Keratinocyte (primary cell): ENCODE measurements around the gene PI4KA. TPM values are rescaled to one million over a fixed set of nuclear protein-coding genes. Genes with fewer than 3 reads are reported as not detected.
"Not testable (repeated sequence)": the region's sequence is repeated elsewhere in the genome, so short reads cannot be mapped to it uniquely, and the experiment has no call there.

Source experiments
- DNase-seq: peaks from one replicate; pipeline ENCODE4 v3.0.0-alpha.2; 2011; ENCODE audit warnings: low read depth, missing footprints, low spot score
- FAIRE-seq: peaks from 2 replicates; lab custom pipeline; 2011; peaks lifted over from hg19 to GRCh38; lab: Jason Lieb, UNC
- H2AFZ ChIP-seq: 2 replicates; pipeline ENCODE4 v1.6.0; 2012; ENCODE audit warnings: low read length, control low read depth, inconsistent platforms; ENCODE audit not compliant: control insufficient read depth
- H3K27ac ChIP-seq: 2 replicates; pipeline ENCODE4 v1.5.1; 2011; ENCODE audit warnings: low read length; ENCODE audit not compliant: control insufficient read depth, insufficient read depth
- H3K27me3 ChIP-seq: 3 replicates; pipeline ENCODE4 v1.6.0; 2011; ENCODE audit warnings: low read length; ENCODE audit not compliant: control insufficient read depth, insufficient read depth; ENCODE audit errors: extremely low read depth
- H3K36me3 ChIP-seq, 2 experiments: 2 replicates in 1 of 2; 3 replicates in 1 of 2; pipeline ENCODE4 v1.5.1; 2011; ENCODE audit warnings: low read length in 2 of 2, mild to moderate bottlenecking in 1 of 2; ENCODE audit not compliant: control insufficient read depth in 2 of 2, insufficient read depth in 2 of 2; ENCODE audit errors: extremely low read depth in 1 of 2
- H3K4me1 ChIP-seq: 3 replicates; pipeline ENCODE4 v1.5.1; 2011; ENCODE audit warnings: low read length; ENCODE audit not compliant: control insufficient read depth, insufficient read depth; ENCODE audit errors: extremely low read depth
- H3K4me2 ChIP-seq: 3 replicates; pipeline ENCODE4 v1.6.0; 2011; ENCODE audit warnings: low read depth, low read length; ENCODE audit not compliant: control insufficient read depth, insufficient read depth; ENCODE audit errors: extremely low read depth
- H3K4me3 ChIP-seq, 3 experiments: fragments of 200-600 bp in 1 of 3; sonication (generic) in 1 of 3; 2 replicates in 2 of 3; 3 replicates in 1 of 3; pipeline ENCODE4 v1.5.1; 2011 to 2016; ENCODE audit warnings: low read length in 3 of 3, mild to moderate bottlenecking in 3 of 3, control low read depth in 2 of 3, inconsistent platforms in 1 of 3, low read depth in 1 of 3, mixed read lengths in 1 of 3, mixed run types in 1 of 3, moderate library complexity in 1 of 3; ENCODE audit not compliant: control insufficient read depth in 2 of 3, insufficient read depth in 2 of 3; ENCODE audit errors: extremely low read depth in 1 of 3
- H3K79me2 ChIP-seq: 2 replicates; pipeline ENCODE4 v1.6.0; 2012; ENCODE audit warnings: low read length; ENCODE audit not compliant: control insufficient read depth, insufficient read depth
- H3K9ac ChIP-seq: 3 replicates; pipeline ENCODE4 v1.6.0; 2011; ENCODE audit warnings: low read length; ENCODE audit not compliant: control insufficient read depth, insufficient read depth; ENCODE audit errors: extremely low read depth
- H3K9me1 ChIP-seq: 3 replicates; pipeline ENCODE4 v1.6.0; 2011; ENCODE audit warnings: low read length; ENCODE audit not compliant: control insufficient read depth, insufficient read depth; ENCODE audit errors: extremely low read depth
- H3K9me3 ChIP-seq: 2 replicates; pipeline ENCODE4 v1.5.1; 2012; ENCODE audit warnings: low read depth, low read length; ENCODE audit not compliant: control insufficient read depth
- H4K20me1 ChIP-seq: 3 replicates; pipeline ENCODE4 v1.6.0; 2011; ENCODE audit warnings: low read length; ENCODE audit not compliant: control insufficient read depth, insufficient read depth; ENCODE audit errors: extremely low read depth
- CTCF ChIP-seq, 3 experiments: IDR thresholded peaks in 1 of 3; conservative IDR thresholded peaks in 1 of 3; optimal IDR thresholded peaks in 1 of 3; 2 replicates in 2 of 3; 3 replicates in 1 of 3; pipeline versions ENCODE3 to v1.5.1; 2011; ENCODE audit warnings: low read length in 3 of 3, mild to moderate bottlenecking in 3 of 3, moderate library complexity in 2 of 3, control low read depth in 1 of 3, inconsistent platforms in 1 of 3; ENCODE audit not compliant: insufficient read depth in 2 of 3; ENCODE audit errors: extremely low read depth in 1 of 3
- EZH2 ChIP-seq: IDR thresholded peaks from one replicate; pipeline ENCODE4 v1.6.1; 2012; ENCODE audit warnings: inconsistent platforms, mild to moderate bottlenecking, low read length, moderate library complexity
- dilution Hi-C: fragments of 300-500 bp; cut with MboI; formaldehyde crosslinking; loops from one replicate; pipeline ENCODE4 v1.7.0; 2020; ENCODE audit warnings: low sequenced_read_pairs; ENCODE audit not compliant: extremely low pct_ligation_motif_present
- polyA plus RNA-seq, 5 experiments: library from polyadenylated mRNA; depleted of rRNA in 3 of 5; stranded (reverse) in 3 of 5; stranded (forward) in 1 of 5; unstranded in 1 of 5; fragments of >200 nt; gene quantifications; 1 replicate in 1 of 5; 2 replicates in 3 of 5; 3 replicates in 1 of 5; pipeline versions ENCODE4 v1.2.1 to v1.2.3, GENCODE V29; 2011 to 2012; ENCODE audit warnings: missing spikeins in 2 of 5, low read depth in 1 of 5, low replicate concordance in 1 of 5

Gene PI4KA
- polyA plus RNA-seq, 1 donor (not counting 4 experiments of a cell fraction or from before 2014, with no cell fraction given) = 13.6 TPM

DNA sequence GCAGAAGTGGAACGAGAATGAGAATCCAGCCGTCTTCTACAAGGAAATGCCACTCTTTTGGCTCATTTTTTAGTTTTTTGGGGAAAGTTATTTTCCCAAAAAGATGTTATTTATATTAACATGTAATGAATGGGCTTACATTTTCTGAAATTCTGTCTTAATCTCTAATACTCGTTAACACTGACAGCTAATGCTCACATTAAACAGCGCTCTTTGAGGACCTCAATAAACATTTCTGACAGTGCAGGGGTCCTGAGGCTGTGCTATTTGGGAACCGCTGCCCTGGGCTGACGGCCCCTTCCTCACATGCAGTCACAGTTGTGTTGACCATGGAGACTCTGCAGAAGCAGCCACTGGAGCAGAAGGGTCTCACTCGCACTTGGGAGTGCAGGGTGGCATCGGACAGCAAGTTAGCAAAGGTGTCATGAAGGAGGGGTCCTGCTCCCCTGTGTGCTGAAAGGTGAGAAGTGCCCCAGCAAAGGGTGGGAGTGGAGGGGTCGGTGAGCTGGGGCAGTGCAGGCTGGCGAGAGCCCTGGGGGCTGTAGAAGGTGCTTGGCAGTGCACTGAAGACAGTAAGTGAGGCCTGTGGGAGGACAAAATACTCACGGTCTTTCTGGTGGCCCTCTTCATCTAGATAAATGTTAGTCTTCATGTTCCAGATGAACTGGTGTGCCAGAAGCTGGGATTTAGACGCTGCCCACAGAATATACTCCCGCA is 137.8 kb downstream of the PI4KA start:
- H3K4me1 ChIP-seq = no peaks in the 10 kb centered on the region
- no peak for DNase-seq
- H2AFZ ChIP-seq = no peak overlapping the region
- no peak overlapping the region for H3K4me3 ChIP-seq
- no peak overlapping the region for H3K9ac ChIP-seq
- TF ChIP-seq CTCF (optimal IDR thresholded peaks at IDR 0.05 in 1 of 3, IDR thresholded peaks at IDR 0.05 in 1 of 3, conservative IDR thresholded peaks at IDR 0.05 in 1 of 3; ENCODE audit: extremely low read depth in 1 of 3, insufficient read depth in 2 of 3, low read length in 3 of 3) (no peak), EZH2 (no peak)
- no peak overlapping the region for H3K27ac ChIP-seq
- no peaks in the 10 kb centered on the region for H4K20me1 ChIP-seq
- H3K36me3 ChIP-seq = peaks cover 0 to 2% of the 10 kb centered on the region in 2 experiments
- no peaks in the 10 kb centered on the region for H3K9me3 ChIP-seq
- no peaks in the 10 kb centered on the region for H3K9me1 ChIP-seq
- FAIRE-seq = no peak
- H3K27me3 ChIP-seq = no peaks in the 10 kb centered on the region
- no peak overlapping the region for H3K4me2 ChIP-seq
- dilution Hi-C loops = no loop called here
- no peaks in the 10 kb centered on the region for H3K79me2 ChIP-seq

DNA sequence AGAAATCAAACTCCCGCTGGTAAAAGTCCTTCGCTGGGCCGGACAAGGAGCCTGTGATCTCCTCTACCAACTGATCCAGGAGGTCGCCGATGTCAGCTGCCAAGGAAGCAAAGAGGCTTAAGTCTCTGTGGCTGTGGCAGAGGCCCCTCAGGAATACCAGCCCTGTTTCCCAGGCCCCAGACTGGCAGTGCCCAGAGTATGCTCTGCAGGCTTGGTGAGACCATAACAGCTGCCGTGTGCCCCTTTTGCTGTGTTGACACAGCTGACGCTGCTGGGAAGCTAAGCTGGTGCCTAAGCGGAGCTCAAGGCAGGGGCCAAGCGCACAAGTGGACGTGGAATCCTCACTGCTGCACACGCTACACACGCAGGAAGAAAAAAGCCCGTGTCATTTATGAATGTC is 139.9 kb downstream of the PI4KA start:
- H3K4me2 ChIP-seq, H3K36me3 ChIP-seq, H3K27me3 ChIP-seq, DNase-seq, H3K4me3 ChIP-seq, H3K27ac ChIP-seq, H3K79me2 ChIP-seq, H4K20me1 ChIP-seq, dilution Hi-C loops, H3K9me1 ChIP-seq, H3K9me3 ChIP-seq, FAIRE-seq, H3K4me1 ChIP-seq, H3K9ac ChIP-seq, H2AFZ ChIP-seq: not testable (repeated sequence)

GRCh38 chr22:20717981-20718380 is 140.6 kb downstream of the PI4KA start:
- H3K79me2 ChIP-seq, H3K4me3 ChIP-seq, dilution Hi-C loops, H3K36me3 ChIP-seq, FAIRE-seq, H3K9ac ChIP-seq, H3K4me2 ChIP-seq, H4K20me1 ChIP-seq, H2AFZ ChIP-seq, H3K9me3 ChIP-seq, H3K27ac ChIP-seq, H3K4me1 ChIP-seq, H3K9me1 ChIP-seq, H3K27me3 ChIP-seq, DNase-seq: not testable (repeated sequence)

DNA sequence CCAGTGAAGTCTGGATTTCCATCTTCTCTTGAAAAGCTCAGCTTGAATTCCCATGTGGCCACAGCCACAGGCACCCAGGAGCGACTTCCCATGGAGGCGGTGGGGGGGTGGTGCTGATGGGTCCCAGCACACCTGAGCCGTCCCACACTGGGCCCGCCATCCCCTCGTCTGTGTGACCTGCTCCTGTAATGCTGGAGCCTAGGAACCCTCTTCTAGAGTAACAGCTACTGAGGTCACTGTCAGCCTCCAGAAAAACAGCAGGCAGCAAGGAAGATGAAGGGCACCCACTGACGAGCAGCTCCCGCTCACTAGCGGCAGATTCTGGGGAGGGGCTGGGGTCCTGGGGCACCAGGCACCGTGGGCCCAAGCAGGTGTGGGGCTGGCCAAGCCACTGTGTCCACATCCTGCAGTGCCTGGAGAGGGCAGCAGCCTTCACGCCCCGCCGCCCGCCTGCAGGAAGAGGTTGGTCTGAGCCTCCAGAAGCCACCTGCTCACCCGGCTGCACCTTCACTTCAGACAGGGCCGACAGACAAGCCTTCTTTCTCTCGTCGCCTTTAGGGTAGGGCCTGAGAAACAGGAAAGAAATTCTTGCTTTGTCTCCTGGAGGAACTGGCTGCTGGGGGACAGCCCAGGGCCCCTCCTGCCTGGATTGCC is 141.3 kb downstream of the PI4KA start:
- dilution Hi-C loops, FAIRE-seq, H3K9ac ChIP-seq, H3K4me3 ChIP-seq, H3K9me3 ChIP-seq, H3K27ac ChIP-seq, H3K27me3 ChIP-seq, H4K20me1 ChIP-seq, H3K4me2 ChIP-seq, H3K79me2 ChIP-seq, H3K4me1 ChIP-seq, H2AFZ ChIP-seq, DNase-seq, H3K36me3 ChIP-seq, H3K9me1 ChIP-seq: not testable (repeated sequence)
